HFFc6 (cell line): ENCODE data around the gene PAGR1. TPM values are rescaled to one million over a fixed set of nuclear protein-coding genes. Genes with fewer than 3 reads are reported as not detected.
"Not testable (repeated sequence)": the region's sequence is repeated elsewhere in the genome, so short reads cannot be mapped to it uniquely, and the experiment has no call there.

Source experiments
- DNase-seq: peaks from one replicate; pipeline ENCODE4 v3.0.0-alpha.2; 2018
- H3K27ac Mint-ChIP-seq: 2 replicates; pipeline ENCODE4 v1.8.0; 2020; ENCODE audit warnings: mild to moderate bottlenecking, mixed read lengths
- H3K27me3 Mint-ChIP-seq: 2 replicates; pipeline ENCODE4 v1.8.0; 2021; ENCODE audit warnings: mild to moderate bottlenecking, moderate library complexity, mixed read lengths; ENCODE audit not compliant: insufficient read depth
- H3K36me3 Mint-ChIP-seq: 2 replicates; pipeline ENCODE4 v1.8.0; 2021; ENCODE audit warnings: low read depth, mixed read lengths
- H3K4me1 Mint-ChIP-seq: 2 replicates; pipeline ENCODE4 v1.8.0; 2020; ENCODE audit warnings: low read depth, mixed read lengths
- H3K4me3 Mint-ChIP-seq: 2 replicates; pipeline ENCODE4 v1.8.0; 2020; ENCODE audit warnings: mild to moderate bottlenecking, moderate library complexity, mixed read lengths
- H3K9me3 Mint-ChIP-seq: 2 replicates; pipeline ENCODE4 v1.8.0; 2020; ENCODE audit warnings: mild to moderate bottlenecking, mixed read lengths
- long read RNA-seq: library from polyadenylated mRNA; unstranded; transcript quantifications from one replicate; pipeline ENCODE4 v2.0.0, GENCODE V29; 2019
- total RNA-seq, 6 experiments: library from RNA; stranded (reverse); fragmentation: NEBNext Ultra II Directional; extraction: Animal tissue kit (Norgen Biotek cat#: 25700); gene quantifications; 2 replicates in 1 of 6; 3 replicates in 5 of 6; pipeline ENCODE4 v1.2.3, GENCODE V29; 2021
- TF ChIP-seq, protein P1 (sequence below): fragments of 200-600 bp; sonication (generic); IDR thresholded peaks from 2 replicates; pipeline ENCODE4 v1.5.0; 2021; ENCODE audit warnings: antibody characterized with exemption, mild to moderate bottlenecking

Gene PAGR1
- total RNA-seq, result 10 to 100 TPM; 12.9 to 19.2 (median 17.7) TPM
- long read RNA-seq, transcript PAGR1-201 (3 exons, 1,702 nt), result major isoform, 60 of 60 reads
- long read RNA-seq, partial matches to known transcripts, result 0 of 60 reads
- long read RNA-seq, other reads (novel, unspliced or antisense), result 0 of 60 reads

DNA sequence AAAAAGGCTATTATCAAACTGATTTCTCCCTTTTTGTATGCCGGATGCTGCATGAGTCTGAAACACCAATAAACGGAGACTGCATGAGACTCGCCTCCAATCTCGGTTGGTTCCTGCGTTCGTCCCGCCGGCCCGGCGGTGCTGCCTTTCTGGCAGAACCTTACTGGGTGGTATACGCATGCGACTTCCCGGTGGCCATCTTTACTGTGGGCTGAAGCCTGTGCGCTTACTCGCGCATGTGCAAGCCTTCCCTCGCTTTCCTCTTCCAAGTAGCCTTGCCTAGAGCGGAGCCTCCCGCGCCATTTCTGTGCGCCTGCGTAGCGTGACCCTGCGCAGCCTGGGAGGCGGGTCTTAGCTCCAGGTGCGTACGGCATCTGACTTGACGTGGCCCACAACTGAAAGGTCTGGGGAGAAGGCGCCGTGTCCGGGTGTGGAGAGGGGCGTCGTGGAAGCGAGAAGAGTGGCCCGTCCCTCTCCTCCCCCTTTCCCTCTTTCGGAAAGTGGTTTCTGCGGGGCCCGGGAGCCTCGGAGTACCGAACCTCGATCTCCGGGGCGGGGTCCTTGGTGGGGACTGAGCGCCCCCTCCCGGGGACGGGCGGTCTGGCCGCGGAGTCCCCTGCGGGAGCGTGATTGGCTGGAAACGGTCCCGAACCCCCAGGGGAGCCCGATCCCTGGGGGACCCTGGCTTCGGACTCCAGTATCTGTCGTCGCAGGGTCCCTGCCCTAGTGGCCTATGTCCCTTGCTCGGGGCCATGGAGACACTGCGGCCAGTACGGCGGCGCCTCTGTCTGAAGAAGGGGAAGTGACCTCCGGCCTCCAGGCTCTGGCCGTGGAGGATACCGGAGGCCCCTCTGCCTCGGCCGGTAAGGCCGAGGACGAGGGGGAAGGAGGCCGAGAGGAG lies at the start of gene PAGR1:
PAGR1 (plus strand) TSS at position 360 of the 901 bp plus-strand sequence; CDS start at position 734, 374 bp downstream.
- Mint-ChIP-seq H3K4me3 (peak within 1 kb of the TSS; percentile 94), H3K9me3 (no peaks in the 10 kb centered on the region), H3K27ac (peak within 1 kb of the TSS; percentile 96), H3K27me3 (peaks cover 5% of the 10 kb centered on the region), H3K36me3 (peaks cover 32% of the 10 kb centered on the region), H3K4me1 (peaks cover 80% of the 10 kb centered on the region)
- TF ChIP-seq, protein P1, sequence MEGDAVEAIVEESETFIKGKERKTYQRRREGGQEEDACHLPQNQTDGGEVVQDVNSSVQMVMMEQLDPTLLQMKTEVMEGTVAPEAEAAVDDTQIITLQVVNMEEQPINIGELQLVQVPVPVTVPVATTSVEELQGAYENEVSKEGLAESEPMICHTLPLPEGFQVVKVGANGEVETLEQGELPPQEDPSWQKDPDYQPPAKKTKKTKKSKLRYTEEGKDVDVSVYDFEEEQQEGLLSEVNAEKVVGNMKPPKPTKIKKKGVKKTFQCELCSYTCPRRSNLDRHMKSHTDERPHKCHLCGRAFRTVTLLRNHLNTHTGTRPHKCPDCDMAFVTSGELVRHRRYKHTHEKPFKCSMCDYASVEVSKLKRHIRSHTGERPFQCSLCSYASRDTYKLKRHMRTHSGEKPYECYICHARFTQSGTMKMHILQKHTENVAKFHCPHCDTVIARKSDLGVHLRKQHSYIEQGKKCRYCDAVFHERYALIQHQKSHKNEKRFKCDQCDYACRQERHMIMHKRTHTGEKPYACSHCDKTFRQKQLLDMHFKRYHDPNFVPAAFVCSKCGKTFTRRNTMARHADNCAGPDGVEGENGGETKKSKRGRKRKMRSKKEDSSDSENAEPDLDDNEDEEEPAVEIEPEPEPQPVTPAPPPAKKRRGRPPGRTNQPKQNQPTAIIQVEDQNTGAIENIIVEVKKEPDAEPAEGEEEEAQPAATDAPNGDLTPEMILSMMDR, result peak; percentile 93
- peak; percentile 99 for DNase-seq

DNA sequence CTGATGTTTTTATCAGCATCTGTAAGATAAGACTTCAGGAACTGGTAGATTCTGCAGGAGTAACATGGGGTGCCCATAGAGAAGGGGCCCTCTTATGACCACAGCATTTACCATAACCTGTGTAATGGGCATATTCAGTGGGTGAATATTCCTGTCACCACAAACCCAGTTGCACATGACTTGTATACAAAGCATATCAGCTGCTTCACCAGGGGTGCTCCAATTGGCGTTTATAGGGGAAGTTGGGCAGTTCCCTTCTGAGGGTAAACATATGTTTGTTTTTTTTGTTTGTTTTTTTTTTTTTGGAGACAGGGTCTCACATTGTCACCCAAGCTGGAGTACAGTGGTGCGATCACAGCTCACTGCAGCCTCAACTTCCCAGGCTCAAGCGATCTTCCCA lies 49.4 kb upstream of the PAGR1 start:
- Mint-ChIP-seq H3K4me1 (no peaks in the 10 kb centered on the region), H3K4me3 (no peak overlapping the region), H3K9me3 (no peaks in the 10 kb centered on the region), H3K36me3 (no peaks in the 10 kb centered on the region), H3K27ac (no peak overlapping the region), H3K27me3 (peaks cover 37% of the 10 kb centered on the region)
- TF ChIP-seq, protein P1, result no peak
- no peak for DNase-seq

DNA sequence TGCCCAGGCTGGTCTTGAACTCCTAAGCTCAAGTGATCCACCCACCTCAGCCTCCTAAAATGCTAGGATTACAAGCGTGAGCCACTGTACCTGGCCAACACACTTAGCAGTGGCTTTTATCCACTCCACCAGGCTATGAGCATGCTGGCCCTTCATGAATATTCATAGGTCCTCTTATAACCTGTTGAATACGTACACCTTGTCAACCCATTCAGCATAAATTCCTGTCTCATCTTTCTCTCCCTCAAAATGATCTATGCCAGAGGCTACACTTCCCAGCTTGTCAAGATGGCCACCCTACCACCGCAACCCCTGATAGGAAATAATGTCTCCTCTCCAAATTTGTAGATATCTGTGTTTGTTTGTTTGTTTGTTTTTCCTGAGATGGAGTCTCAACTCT lies 48.9 kb upstream of the PAGR1 start:
- TF ChIP-seq, protein P1, result no peak
- Mint-ChIP-seq H3K4me1 (no peaks in the 10 kb centered on the region), H3K27me3 (peaks cover 35% of the 10 kb centered on the region), H3K27ac (no peak overlapping the region), H3K36me3 (no peaks in the 10 kb centered on the region), H3K4me3 (no peak overlapping the region), H3K9me3 (no peaks in the 10 kb centered on the region)
- DNase-seq, result no peak

DNA sequence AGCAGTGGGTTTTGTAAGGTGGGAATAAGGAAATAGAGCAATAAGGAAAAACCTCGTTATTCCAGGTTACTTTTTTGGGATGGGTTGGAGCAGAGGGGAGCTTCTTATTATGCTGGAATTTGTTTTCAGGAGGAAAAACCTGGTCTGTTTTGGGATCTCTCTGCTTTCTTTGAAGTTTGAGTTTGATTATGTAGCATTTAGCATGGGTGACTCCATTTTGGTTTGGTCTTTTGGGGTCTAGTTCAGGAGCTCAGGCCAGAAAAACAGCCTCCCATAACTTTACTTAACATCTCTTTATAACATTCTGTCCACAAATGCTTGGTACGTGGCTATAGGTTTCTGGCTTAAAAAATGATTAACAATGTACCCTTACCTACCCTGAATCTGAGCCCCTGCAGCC lies 46.4 kb upstream of the PAGR1 start:
- Mint-ChIP-seq H3K36me3 (no peaks in the 10 kb centered on the region), H3K27ac (no peak overlapping the region), H3K4me1 (no peaks in the 10 kb centered on the region), H3K27me3 (peaks cover 39% of the 10 kb centered on the region), H3K4me3 (no peak overlapping the region), H3K9me3 (no peaks in the 10 kb centered on the region)
- no peak for DNase-seq
- TF ChIP-seq, protein P1, result no peak

DNA sequence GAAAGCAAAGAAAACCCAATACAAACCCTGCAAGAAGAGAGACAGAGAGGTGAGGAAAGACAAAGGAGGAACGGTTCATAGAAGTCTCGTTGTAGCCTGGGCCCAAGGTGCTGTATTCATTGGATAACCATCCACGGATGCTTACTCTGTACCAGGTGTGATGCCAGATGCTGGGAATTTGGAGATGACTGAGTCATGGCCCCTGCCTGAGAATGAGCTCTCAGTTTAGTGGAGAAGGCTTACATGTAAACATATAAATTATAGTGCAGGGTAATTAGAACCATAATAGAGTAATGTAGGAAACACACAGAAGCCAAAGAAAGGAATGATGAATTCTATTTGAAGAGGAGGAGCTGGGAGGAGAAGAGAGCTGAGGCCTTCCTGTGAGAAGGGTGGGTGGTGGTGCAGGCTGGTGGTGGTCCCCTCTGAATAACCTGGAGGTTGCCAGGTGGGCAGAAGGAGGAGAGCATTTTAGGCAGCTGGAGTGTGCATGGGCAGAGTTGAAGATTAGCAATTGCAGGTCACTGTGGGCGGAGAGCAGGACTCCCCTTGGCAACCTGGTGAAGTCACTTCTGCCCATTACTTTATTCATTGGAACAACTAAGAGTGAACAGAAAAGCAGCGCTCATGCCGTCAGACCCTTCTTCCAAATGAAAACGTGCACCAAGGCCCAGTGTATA lies 45.6 kb upstream of the PAGR1 start:
- H3K36me3 Mint-ChIP-seq, result no peaks in the 10 kb centered on the region
- no peak for DNase-seq
- TF ChIP-seq, protein P1, result no peak
- no peaks in the 10 kb centered on the region for H3K9me3 Mint-ChIP-seq
- peaks cover 2% of the 10 kb centered on the region for H3K4me1 Mint-ChIP-seq
- H3K27ac Mint-ChIP-seq, result no peak overlapping the region
- peaks cover 34% of the 10 kb centered on the region for H3K27me3 Mint-ChIP-seq
- no peak overlapping the region for H3K4me3 Mint-ChIP-seq

DNA sequence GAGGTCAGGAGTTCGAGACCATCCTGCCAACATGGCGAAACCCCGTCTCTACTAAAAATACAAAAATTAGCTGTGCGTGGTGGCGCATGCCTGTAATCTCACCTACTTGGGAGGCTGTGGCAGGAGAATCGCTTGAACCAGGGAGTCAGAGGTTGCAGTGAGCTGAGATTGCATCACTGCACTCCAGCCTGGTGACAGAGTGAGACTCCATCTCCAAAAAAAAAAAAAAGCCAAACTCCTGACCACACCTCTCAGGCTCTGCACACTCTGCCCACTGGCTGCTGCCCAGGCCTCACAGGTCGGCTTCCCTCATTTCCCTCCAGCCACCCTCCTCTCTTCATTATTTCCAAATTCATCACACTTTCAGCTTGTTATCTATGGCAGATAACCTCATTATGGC lies 43.6 kb upstream of the PAGR1 start:
- H3K27ac Mint-ChIP-seq, DNase-seq, H3K4me1 Mint-ChIP-seq, H3K9me3 Mint-ChIP-seq, H3K36me3 Mint-ChIP-seq, H3K4me3 Mint-ChIP-seq: not testable (repeated sequence)
- peaks cover 24% of the 10 kb centered on the region for H3K27me3 Mint-ChIP-seq
